NCI-H345 treated with DMSO at 0.1 percent for 48 hours (cell line): ENCODE results near the gene OBSCN.
"Not testable (repeated sequence)": the region's sequence is repeated elsewhere in the genome, so short reads cannot be mapped to it uniquely, and the experiment has no call there.

Experiments used
- DNase-seq: peaks from one replicate; lab custom pipeline; 2025; ENCODE audit not compliant: unreplicated experiment; lab: John Stamatoyannopoulos, UW

The OBSCN gene

GRCh38 chr1:228226141-228226874 lies 18.5 kb downstream of the OBSCN start:
- DNase-seq = no peak

GRCh38 chr1:228226956-228227791 lies 19.3 kb downstream of the OBSCN start:
- no peak for DNase-seq

- DNase-seq = not testable (repeated sequence)
Observed at GRCh38 chr1:228228147-228228546, 20.3 kb downstream of the OBSCN start.

GRCh38 chr1:228228601-228229074 lies 20.8 kb downstream of the OBSCN start:
- DNase-seq = no peak

- no peak for DNase-seq
Observed at GRCh38 chr1:228231189-228231588, 23.3 kb downstream of the OBSCN start.

GRCh38 chr1:228233136-228233535 lies 25.3 kb downstream of the OBSCN start:
- DNase-seq = no peak

GRCh38 chr1:228234921-228235320 lies 27.1 kb downstream of the OBSCN start:
- DNase-seq = no peak

- no peak for DNase-seq
Observed at GRCh38 chr1:228236744-228237143, 28.9 kb downstream of the OBSCN start.

- no peak for DNase-seq
Observed at GRCh38 chr1:228238007-228238406, 30.2 kb downstream of the OBSCN start.

GRCh38 chr1:228238461-228238860 lies 30.6 kb downstream of the OBSCN start:
- no peak for DNase-seq

GRCh38 chr1:228240411-228241240 lies 32.8 kb downstream of the OBSCN start:
- DNase-seq = no peak

GRCh38 chr1:228241259-228241658 lies 33.4 kb downstream of the OBSCN start:
- DNase-seq = no peak

GRCh38 chr1:228242409-228242808 lies 34.6 kb downstream of the OBSCN start:
- DNase-seq = no peak

- DNase-seq = no peak
Observed at GRCh38 chr1:228243093-228243492, 35.2 kb downstream of the OBSCN start.

GRCh38 chr1:228243989-228244388 lies 36.1 kb downstream of the OBSCN start:
- not testable (repeated sequence) for DNase-seq

GRCh38 chr1:228245111-228245510 lies 37.3 kb downstream of the OBSCN start:
- DNase-seq = no peak

- DNase-seq = no peak
Observed at GRCh38 chr1:228246216-228246900, 38.5 kb downstream of the OBSCN start.

- DNase-seq = no peak
Observed at GRCh38 chr1:228249513-228250305, 41.9 kb downstream of the OBSCN start.

- not testable (repeated sequence) for DNase-seq
Observed at GRCh38 chr1:228252476-228252875, 44.6 kb downstream of the OBSCN start.
